ENCODE results near the gene ALDH1A1.

- TF ChIP-seq NFATC4 (CRISPR knock-in tag; IDR thresholded peaks at IDR 0.05): no peak
- no peak for TF ChIP-seq JUN (CRISPR knock-in tag; IDR thresholded peaks at IDR 0.05)
These were observed 7.5 kb downstream of the ALDH1A1 start for GRCh38 chr9:72945391-72945790.
